ENCODE results near the gene C10orf67. TPM values are rescaled to one million over a fixed set of nuclear protein-coding genes. Genes with fewer than 3 reads are reported as not detected.
"Not testable (repeated sequence)": the region's sequence is repeated elsewhere in the genome, so short reads cannot be mapped to it uniquely, and the experiment has no call there.

Gene C10orf67
- 0.18 and 0.33 TPM in 2 replicates for total RNA-seq
- long read RNA-seq, result 0 reads

DNA sequence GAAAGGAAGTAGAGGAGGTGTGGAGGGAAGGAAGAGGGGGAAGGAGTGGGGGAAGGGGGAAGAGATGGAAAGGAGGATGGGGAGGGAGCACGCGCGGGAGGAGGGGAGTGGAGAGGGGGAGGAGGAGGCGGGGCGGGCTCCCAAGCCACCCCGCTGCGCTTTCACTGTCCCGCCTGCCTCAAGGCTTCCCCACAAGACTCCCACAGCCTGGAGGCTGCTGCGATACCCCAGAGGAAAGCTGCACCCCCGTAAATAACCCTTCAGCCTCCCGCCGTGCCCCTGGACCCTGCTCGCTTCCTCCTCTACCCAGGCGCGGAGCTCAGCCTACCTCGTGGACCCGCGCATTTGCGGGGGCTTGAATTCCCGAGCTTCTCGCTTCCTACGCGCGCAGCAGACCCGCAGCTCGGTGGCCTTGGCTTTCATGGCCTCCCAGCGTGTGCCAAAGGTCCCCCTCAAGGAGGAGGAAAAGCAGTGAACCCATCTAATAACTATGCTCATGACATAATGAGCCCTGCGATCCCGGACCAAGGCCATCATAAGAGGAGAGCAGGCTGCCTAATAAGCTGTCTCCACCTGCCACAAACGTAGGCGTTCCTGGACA lies at the start of gene C10orf67:
Gene C10orf67 (minus strand): TSS at position 557 of the 601 bp plus-strand sequence. CDS start 23 bp downstream, at position 534.
- H3K4me3 Mint-ChIP-seq, result peak within 1 kb of the TSS; percentile 97
- no peaks in the 10 kb centered on the region for H3K27me3 Mint-ChIP-seq (ENCODE audit: low read depth)
- H3K9me3 Mint-ChIP-seq, result no peaks in the 10 kb centered on the region
- H3K4me1 Mint-ChIP-seq, result peaks cover 50% of the 10 kb centered on the region
- H3K36me3 Mint-ChIP-seq (ENCODE audit: low read depth), result no peaks in the 10 kb centered on the region
- TF ChIP-seq, protein P1, sequence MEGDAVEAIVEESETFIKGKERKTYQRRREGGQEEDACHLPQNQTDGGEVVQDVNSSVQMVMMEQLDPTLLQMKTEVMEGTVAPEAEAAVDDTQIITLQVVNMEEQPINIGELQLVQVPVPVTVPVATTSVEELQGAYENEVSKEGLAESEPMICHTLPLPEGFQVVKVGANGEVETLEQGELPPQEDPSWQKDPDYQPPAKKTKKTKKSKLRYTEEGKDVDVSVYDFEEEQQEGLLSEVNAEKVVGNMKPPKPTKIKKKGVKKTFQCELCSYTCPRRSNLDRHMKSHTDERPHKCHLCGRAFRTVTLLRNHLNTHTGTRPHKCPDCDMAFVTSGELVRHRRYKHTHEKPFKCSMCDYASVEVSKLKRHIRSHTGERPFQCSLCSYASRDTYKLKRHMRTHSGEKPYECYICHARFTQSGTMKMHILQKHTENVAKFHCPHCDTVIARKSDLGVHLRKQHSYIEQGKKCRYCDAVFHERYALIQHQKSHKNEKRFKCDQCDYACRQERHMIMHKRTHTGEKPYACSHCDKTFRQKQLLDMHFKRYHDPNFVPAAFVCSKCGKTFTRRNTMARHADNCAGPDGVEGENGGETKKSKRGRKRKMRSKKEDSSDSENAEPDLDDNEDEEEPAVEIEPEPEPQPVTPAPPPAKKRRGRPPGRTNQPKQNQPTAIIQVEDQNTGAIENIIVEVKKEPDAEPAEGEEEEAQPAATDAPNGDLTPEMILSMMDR (conservative IDR thresholded peaks at IDR 0.05), result no peak
- peak; percentile 36 for DNase-seq (ENCODE audit: low read depth, low spot score)
- peak within 1 kb of the TSS; percentile 96 for H3K27ac Mint-ChIP-seq (ENCODE audit: unreplicated experiment)

DNA sequence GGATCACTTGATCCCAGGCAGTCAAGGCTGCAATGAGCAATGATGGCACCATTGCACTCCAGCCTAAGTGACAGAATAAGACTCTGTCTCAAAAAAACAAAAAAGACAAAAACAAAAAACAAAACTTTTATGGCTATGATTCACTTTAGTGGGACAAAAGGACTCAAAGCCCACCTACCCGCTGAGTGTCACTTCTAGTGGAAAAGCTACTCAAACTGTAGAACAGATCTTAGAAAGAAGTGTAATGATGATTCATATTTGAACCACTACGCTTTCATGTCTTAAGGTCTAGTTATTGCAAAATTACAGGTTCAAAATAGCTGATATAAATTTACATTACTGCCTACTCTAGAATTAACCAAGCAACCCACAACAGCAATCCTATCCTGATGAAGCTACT lies 47.2 kb upstream of the C10orf67 start:
- Mint-ChIP-seq H3K4me3 (no peak overlapping the region), H3K9me3 (no peaks in the 10 kb centered on the region), H3K27me3 (ENCODE audit: low read depth) (no peaks in the 10 kb centered on the region), H3K4me1 (no peaks in the 10 kb centered on the region), H3K36me3 (ENCODE audit: low read depth) (no peaks in the 10 kb centered on the region), H3K27ac (ENCODE audit: unreplicated experiment) (no peak overlapping the region)
- no peak for DNase-seq (ENCODE audit: low read depth, low spot score)
- TF ChIP-seq, protein P1 (conservative IDR thresholded peaks at IDR 0.05), result no peak

DNA sequence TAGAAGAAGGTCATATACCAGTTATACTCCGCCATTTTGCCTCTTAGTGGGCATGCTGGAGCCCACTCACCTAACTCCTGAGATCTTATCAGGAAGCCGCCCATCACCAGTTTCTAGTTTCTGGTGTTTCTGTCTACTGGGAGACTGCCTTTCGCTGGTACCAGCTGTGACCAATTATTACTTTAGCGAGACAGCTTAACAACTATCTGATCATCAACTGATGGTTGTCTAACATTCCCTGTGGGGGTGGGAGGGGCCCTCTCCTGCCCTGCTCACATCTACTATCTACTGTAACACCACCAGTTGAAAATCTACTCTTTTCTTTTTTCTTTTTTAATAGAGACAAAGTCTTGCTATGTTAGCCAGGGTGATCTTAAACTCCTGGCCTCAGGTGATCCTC lies 46.2 kb upstream of the C10orf67 start:
- DNase-seq (ENCODE audit: low read depth, low spot score), result no peak
- no peaks in the 10 kb centered on the region for H3K4me1 Mint-ChIP-seq
- H3K27me3 Mint-ChIP-seq (ENCODE audit: low read depth), result no peaks in the 10 kb centered on the region

DNA sequence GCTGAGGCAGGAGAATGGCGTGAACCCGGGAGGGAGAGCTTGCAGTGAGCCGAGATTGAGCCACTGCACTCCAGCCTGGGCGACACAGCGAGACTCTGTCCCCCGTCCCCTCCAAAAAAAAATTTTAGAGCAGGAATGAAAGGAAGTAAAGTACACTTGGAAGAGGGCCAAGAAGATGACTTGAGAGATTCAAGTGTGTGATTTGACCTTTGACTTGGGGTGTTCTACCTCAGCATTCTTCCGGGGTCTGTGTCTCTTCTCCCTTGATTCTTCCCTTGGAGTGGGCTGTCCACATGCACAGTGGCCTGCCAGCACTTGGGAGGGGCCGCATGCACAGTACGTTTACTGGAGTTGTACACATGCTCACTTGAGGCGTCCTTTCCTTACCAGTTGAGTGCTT lies 45.8 kb upstream of the C10orf67 start:
- H3K27me3 Mint-ChIP-seq (ENCODE audit: low read depth); H3K27ac Mint-ChIP-seq (ENCODE audit: unreplicated experiment); H3K4me3 Mint-ChIP-seq; H3K4me1 Mint-ChIP-seq; H3K9me3 Mint-ChIP-seq; DNase-seq (ENCODE audit: low read depth, low spot score); H3K36me3 Mint-ChIP-seq (ENCODE audit: low read depth): not testable (repeated sequence)

More for the DNA sequence above, 46.2 kb upstream of the C10orf67 start:
- no peaks in the 10 kb centered on the region for H3K9me3 Mint-ChIP-seq
- no peak overlapping the region for H3K27ac Mint-ChIP-seq (ENCODE audit: unreplicated experiment)
- TF ChIP-seq, protein P1 (conservative IDR thresholded peaks at IDR 0.05), result no peak
- no peaks in the 10 kb centered on the region for H3K36me3 Mint-ChIP-seq (ENCODE audit: low read depth)
- H3K4me3 Mint-ChIP-seq, result no peak overlapping the region

DNA sequence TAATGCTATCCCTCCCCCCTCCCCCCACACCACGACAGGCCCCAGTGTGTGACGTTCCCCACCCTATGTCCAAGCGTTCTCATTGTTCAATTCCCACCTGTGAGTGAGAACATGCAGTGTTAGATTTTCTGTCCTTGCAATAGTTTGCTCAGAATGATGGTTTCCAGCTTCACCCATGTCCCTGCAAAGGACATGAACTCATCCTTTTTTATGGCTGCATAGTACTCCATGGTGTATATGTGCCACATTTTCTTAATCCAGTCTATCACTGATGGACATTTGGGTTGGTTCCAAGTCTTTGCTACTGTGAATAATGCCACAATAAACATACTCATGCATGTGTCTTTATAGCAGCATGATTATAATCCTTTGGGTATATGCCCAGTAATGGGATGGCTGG lies 42.9 kb upstream of the C10orf67 start:
- H3K27me3 Mint-ChIP-seq (ENCODE audit: low read depth); H3K27ac Mint-ChIP-seq (ENCODE audit: unreplicated experiment); H3K4me3 Mint-ChIP-seq; DNase-seq (ENCODE audit: low read depth, low spot score); H3K4me1 Mint-ChIP-seq; H3K36me3 Mint-ChIP-seq (ENCODE audit: low read depth); H3K9me3 Mint-ChIP-seq: not testable (repeated sequence)

DNA sequence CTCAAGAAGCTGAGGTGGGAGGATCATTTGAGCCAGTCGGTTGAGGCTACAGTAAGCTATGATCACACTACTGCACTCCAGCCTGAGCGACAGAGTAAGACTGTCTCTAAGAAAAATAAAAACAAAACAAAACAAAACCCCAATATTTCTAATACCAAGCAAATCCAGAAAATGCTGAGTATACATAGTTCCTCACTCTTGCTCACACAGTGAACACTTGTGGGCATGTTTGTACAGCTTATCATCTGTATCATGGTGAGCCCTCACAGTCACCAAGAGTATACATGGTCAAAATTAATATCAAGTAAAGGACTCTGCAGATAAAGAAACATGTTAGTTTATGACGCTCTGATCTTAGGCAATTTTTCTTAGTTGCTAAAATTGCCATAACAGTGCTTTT lies 41.5 kb upstream of the C10orf67 start:
- H3K4me1 Mint-ChIP-seq, result no peaks in the 10 kb centered on the region

More for the DNA sequence above, 41.5 kb upstream of the C10orf67 start:
- H3K4me3 Mint-ChIP-seq, result no peak overlapping the region
- H3K27ac Mint-ChIP-seq (ENCODE audit: unreplicated experiment), result no peak overlapping the region
- TF ChIP-seq, protein P1 (conservative IDR thresholded peaks at IDR 0.05), result no peak
- H3K36me3 Mint-ChIP-seq (ENCODE audit: low read depth), result no peaks in the 10 kb centered on the region
- H3K27me3 Mint-ChIP-seq (ENCODE audit: low read depth), result no peaks in the 10 kb centered on the region
- H3K9me3 Mint-ChIP-seq, result no peaks in the 10 kb centered on the region
- DNase-seq (ENCODE audit: low read depth, low spot score), result no peak
